Measurements from ENCODE around the gene CCDC102B.
"Not testable (repeated sequence)": the region's sequence is repeated elsewhere in the genome, so short reads cannot be mapped to it uniquely, and the experiment has no call there.

The CCDC102B gene

DNA sequence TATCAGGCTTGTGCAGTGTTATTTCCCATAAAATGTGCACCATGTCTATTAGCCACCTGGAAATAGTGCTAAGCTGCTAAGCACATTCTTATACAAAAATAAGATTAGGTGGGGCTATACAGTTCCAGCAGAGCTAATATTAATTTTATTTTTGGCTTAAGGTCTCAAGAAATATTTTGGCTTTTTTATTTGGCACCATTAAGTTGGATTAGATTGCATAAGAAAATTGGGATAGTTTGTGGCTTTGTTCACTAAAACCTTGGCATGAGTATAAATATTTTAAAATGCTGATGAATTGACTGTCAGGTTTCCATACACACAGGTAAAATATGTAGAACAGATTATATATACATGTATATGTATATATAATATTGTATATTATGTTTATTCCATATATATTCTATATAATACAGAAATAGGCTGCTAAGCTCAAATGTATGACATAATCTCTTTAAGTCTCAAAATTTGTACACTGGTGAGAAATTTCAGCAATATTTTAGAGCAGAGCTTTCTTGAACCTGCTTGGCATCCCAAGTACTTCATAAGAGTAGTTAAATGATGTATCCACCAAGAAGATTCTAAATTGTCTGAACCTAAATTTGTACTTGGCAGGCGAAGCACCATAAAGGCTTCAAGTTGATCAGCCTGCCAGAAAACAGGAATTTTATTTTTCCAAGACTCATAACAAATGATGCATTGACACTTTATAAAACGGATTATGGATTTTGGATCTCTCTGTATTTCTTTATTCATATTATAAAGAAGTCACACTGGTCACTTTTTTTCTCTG lies 32.6 kb downstream of the CCDC102B start:
- no peak for DNase-seq (ENCODE audit: low spot score)

DNA sequence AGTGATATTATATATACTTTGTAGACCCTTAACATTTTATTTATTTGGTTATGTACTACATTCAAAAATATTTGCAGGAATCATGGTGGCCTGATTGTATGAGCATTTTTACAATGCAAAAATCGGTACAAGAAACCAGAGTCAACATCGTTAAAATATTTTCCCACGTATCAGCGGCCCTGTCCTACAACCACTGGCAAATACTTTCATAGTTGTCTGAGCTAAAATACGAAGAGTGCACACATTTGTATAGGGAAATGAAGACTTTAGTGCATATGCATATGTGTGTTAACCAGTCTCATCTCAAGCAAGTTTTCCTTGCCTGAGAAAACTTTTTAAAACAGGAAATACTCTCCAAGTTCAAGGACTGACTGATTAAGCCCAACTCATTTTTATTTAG lies 35.9 kb downstream of the CCDC102B start:
- no peak for DNase-seq (ENCODE audit: low spot score)

DNA sequence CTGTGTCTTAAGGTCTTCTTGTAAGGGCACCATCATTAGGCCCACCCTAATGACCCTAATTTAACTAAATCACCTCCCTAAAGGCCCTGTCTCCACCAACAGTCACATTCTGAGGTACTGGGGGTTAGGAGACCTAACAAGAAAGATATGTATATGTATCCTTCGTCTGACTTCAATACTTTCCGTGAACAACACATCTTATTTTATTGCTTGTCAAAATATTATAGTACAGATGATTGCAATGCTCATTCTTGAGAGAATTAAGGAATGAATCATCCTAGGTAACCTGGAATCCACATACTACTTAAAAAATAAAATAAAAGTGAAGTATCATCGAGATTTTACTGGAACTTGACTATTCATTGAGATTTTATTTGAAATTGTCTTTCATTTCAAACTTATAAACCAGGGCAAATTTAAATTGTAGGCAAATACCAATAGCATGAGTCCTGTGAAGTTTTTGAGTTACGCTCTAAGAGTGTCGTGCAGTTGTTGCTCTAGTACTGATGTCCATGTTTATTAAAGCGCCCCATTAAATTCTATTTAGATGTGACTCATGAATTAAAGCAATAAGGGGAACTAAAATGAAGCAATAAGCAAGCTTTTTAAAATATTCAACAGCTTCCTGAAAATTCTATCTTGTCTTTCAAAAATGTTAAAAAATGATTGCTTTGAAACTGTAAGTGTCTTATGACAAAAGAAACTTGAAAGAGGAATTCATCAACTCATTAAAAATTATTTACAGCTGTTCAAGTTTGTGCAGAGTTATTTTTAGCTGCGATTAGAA lies 40.0 kb downstream of the CCDC102B start:
- no peak for DNase-seq (ENCODE audit: low spot score)

DNA sequence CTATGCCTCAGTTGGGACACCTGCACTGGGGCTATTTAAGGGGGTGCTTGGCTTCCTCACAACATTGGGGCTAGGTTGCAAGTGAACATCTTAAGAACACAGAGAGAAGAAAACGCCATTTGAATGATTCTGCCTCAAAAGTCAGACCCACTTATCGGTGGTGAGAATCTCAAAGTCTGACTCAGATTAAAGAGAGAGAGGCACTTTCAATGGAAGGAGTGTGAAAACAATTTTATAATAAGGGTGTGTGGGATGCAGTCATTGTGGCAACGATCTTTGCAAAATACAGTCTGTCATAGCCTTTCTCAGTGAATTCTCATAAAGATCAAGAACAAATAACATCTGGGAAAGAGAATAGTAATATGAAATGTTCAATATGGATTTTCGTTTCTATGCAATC lies 41.8 kb downstream of the CCDC102B start:
- DNase-seq (ENCODE audit: low spot score) = peak; percentile 14

DNA sequence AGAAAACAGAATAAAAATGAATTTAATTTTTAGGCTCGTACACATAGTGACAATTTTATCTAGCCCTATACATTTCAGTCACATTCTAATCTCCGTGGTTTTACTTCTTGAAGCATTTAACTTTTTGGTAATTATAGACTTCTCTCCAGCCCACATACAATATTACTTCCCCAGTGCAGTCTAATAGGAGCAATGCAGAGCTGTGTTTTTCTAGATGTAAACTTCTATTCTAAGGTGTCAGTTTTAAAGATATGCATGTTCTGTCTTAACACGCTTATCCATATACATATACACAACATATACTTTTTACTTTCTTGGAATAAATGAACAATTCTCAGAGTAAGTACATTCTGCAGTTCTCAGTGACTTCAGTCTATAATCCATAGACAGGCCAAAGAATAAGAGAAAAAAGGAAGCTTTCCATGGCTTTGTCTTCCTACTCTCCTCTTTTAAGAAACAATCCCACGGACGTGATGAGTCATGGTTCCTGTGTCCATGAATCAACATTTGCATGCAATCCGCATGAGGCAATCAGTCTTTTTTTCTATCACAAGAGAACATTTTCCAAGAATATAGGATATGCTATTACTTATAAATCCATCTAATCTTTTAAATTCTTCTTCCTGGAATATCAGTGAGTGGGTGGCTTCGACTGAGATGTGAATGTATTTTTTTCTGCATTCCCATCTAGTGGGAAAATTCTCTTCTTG lies 42.8 kb downstream of the CCDC102B start:
- DNase-seq (ENCODE audit: low spot score) = peak; percentile 23

DNA sequence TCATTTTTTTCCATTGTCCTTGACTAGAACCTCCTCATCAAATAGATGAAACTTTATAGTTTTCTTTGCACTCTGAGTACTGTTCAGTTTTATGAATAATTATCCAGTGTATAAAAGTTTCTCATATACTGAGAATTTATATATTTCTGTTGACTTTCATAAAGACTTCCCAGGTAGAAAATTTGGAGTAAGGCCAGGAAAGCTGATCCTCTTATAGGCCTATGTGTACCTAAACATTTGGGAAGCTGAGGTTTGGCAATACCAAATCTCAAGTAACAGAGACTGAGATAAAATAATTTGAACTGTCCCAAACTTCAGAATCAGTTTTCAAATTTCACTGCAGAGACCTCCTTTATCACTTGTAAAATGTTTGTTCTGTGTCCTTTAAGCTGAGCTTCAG lies 43.4 kb downstream of the CCDC102B start:
- DNase-seq (ENCODE audit: low spot score) = no peak

DNA sequence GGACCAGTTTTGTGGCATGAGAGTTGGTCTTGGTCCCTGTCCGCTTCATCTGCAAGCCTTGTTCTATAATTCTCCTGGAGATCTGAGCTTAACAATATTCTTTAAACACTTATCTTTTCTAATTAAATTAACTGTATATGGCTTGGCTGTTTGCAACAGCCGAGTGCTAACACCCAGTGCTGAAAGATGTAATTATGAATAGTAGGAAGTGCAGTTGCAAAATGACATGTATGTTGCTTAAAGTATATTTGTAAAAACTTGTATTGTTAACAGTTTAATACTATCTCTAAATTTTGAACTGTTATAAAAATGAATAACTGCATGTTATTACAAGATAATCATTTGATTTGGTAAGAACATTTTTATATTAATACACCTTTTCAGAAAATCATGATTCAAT lies 45.1 kb downstream of the CCDC102B start:
- no peak for DNase-seq (ENCODE audit: low spot score)

DNA sequence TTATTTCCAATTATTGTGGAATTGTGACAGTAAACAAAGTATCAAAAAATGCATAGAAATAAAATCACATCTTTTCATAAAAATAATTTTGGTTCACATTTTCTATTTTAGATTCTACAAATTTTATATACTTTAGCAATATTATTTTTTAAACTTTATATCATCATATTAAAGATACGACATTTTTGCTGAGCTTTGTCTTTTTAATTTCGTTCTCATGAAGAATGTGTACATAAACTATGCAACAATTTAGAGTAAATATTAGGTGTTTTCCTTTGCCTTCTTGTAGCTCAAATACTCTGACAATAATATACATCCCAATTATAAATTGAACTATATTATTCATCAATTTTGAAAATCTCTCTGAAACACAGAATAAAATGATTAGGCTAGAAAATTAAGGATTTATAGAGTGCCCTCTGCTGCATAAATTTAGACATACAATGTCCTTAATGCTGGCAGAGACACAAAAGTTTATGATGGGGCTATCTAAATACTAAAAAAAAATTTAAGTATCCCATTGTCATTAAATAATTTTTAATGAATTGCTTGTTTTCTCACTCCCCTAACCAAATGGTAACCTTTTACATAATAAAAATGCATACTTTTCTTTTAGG lies 45.7 kb downstream of the CCDC102B start:
- DNase-seq (ENCODE audit: low spot score) = no peak

DNA sequence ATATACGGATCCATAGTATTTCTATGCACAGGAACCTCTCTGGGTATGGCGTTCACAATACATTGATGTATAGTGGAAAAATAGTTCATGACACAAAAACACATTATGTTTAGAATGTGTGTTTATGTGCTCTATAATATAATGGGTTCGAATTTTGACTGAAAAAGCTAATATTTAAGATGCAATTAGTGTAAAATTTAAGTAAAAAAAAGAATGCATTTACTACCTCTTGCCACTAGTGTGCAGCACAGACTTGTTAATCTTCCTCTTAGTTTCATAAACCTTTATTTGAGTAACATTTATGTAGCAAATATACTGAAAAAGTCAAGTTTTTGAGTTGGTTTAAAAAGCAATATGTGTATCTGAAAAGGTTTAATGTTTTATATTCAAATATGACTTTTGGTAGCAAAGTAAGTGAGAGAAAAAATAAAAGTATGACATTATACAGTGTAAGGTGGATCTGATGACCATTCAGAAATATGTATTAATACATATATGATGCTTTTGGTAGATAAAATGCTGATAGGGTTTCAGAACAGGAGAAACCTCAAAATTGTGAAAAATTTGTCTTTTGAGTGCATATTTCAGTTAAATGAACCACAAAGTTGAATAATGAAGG lies 49.4 kb downstream of the CCDC102B start:
- peak; percentile 17 for DNase-seq (ENCODE audit: low spot score)

DNA sequence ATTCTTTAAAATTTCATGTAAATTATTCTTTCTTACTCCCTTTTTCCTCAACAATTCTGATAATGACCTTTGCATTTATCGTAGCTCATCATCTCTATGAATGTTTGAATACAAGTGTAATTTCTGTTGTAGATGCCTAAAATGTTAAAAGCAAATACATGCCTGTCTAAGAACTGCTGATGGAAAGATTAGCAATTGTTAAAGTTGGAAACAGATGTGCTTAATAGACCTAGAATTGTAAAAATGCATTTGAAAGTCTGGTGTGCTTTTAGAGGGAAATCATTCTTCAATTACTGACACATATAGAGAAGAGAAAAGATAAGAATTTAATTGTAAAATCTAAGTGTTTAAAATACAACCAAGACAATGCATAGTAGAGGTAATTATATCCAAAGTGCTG lies 50.4 kb downstream of the CCDC102B start:
- DNase-seq (ENCODE audit: low spot score) = no peak

DNA sequence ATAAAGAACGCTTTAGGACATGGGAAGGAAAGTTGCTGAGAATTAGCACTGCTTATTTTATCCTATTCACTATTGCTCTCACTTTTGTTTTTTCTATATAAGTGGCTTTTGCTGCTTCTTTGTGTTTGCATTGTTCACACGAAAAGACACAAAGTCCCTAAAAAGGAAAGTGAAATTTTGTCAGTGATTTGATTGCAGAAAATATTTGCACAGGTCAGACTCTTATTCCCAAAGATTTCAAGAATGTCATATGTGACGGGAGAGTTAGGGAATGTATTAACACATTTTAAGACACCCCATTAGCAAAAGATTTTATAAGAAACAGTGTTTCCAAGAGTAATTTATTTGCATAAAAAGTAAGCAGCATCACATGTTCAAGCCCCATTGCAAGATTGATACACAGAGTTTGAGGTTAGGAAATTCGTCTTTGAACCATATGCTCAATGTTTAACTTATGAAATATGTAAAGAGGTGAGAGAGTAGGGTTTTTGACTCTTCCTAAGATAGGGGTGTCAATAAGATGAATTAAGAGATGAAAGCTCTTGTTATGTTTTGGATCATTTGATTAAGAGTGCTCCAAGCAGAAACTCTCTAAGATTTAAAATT lies 57.0 kb downstream of the CCDC102B start:
- no peak for DNase-seq (ENCODE audit: low spot score)

DNA sequence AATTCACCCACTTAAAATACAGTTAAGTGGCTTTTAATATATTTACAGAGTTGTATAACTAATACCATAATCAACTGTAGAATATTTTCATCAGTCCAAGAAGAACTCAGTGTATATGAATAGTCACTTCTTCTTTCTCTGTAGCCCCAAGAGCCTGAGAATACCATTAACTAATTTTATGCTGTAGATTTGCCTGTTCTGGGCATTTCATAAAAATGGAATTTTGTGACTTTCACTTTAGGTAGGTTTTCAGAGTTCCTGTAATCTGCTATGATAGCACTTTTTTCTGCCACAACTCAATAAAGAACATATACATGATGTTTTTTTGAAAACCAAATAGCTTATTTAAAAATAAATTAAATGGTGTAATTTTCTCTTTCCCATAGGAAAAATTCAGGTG lies 57.6 kb downstream of the CCDC102B start:
- DNase-seq (ENCODE audit: low spot score) = no peak

DNA sequence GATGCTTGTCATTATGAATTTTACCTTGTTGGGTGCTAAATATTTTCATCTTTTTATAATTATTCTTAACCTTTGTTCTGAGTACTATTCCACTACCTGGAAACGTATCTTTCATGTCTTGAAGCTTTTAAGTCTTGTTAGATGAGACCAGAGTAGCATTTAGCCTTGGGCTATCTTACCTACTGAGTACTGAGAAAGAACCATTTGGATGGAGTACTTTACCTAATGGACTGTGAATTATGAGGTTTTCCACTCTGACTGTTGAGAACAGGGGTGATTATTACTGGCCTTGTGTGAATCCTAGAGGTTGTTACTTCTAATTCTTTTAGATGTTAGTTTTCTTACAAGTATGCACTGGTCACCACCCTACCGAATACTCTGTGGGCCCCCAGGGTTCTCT lies 63.5 kb downstream of the CCDC102B start:
- DNase-seq (ENCODE audit: low spot score) = no peak

DNA sequence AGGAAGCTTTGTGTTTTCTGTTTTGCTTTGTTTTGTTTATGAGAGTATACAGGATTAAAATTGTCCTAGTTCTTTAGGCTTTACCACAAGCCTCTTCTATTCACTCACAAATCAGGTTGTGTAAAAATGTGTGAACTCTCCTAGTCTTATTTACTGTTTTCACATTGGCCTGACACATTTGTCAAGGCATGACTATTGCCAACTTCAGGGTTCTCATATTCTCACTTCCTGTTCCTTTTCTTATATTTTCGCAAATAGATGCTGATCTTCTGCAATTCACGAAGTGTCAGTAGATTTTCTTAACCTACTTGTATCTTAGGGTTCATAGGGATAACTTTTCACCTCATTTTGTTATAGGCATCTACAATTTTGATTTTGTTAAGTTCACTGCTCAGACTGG lies 67.1 kb downstream of the CCDC102B start:
- DNase-seq (ENCODE audit: low spot score) = no peak

DNA sequence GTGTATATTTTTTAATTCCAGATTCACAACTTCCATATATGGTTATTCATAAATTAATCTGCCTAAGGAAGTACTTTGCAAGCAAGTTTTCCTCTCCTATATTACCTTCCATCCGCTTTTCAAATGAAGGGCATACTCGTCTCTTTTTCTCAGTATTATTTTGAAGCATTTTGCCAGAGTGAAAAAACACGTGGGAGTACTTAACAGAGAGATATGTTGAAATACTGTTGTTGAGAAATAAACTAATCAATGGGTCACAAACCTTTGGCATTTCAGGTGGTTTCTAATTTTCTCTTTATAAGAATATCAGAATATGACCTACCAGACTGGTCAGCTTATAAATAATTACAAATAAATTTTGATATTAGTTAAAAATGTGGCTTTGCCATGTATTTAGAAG lies 67.6 kb downstream of the CCDC102B start:
- no peak for DNase-seq (ENCODE audit: low spot score)

DNA sequence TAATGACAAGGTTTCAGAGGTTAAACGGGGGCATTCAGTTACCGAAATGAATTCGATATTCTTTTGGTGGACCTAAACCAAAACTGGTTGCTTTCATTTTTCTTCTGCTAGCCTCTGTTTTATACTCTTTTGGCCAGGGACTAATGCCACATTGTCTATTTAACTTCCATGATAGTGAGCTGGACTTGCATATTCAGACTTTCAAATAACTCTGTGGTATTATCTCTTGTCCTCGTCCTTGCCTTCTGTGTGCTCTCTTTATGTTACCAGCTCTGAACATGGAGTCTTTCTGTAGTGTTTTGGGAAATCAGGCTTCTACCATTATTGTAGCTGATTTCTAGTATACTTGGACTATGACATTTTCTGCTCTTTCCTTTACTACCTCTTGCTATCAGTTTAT lies 75.1 kb downstream of the CCDC102B start:
- DNase-seq (ENCODE audit: low spot score) = no peak

DNA sequence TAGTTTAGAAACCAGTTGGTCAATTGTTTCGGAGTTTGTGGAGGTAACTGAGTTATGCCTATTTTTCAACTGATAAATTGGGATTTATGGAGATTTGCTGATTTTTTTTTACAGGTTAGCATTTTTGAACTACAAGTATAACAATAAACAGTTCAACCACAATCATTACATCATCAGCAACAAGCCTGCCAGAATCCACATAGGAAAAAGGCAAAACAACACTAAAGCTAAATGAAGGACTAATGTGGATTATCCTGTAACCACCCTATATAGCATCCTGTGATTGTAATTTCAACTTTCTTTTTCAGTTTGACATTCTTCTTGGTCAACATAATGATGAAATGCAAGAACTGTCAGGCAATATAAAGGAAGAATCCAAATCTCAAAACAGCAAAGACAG lies 76.5 kb downstream of the CCDC102B start:
- DNase-seq (ENCODE audit: low spot score) = no peak

DNA sequence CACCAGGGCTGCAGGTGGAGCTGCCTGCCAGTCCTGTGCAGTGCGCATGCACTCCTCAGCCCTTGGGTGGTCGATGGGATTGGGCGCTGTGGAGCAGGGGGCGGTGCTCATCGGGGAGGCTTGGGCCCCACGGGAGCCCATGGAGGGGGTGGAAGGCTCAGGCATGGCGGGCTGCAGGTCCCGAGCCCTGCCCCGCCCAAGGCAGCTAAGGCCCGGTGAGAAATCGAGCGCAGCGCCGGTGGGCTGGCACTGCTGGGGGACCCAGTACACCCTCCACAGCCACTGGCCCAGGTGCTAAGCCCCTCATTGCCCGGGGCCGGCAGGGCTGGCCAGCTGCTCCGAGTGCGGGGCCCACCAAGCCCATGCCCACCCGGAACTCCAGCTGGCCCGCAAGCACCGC lies 82.1 kb downstream of the CCDC102B start:
- DNase-seq (ENCODE audit: low spot score) = not testable (repeated sequence)

DNA sequence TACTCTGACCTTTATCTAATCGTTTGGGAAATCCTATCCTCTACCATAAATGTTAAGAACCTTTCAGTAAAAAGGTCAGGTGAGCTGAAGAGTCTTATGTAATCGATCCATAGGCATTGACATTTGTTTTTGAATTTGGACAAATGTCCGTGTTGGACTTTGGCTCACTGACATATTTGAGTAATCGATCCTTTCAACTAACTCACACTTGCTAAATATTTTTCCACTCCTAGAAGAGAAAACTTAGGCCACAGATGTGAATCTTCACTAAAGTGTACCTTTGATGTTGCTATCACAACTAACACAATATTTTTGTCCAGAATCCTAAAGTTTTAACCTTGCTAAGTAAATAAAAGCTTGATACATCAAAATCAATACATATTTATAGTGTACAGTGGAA lies 89.5 kb downstream of the CCDC102B start:
- no peak for DNase-seq (ENCODE audit: low spot score)

DNA sequence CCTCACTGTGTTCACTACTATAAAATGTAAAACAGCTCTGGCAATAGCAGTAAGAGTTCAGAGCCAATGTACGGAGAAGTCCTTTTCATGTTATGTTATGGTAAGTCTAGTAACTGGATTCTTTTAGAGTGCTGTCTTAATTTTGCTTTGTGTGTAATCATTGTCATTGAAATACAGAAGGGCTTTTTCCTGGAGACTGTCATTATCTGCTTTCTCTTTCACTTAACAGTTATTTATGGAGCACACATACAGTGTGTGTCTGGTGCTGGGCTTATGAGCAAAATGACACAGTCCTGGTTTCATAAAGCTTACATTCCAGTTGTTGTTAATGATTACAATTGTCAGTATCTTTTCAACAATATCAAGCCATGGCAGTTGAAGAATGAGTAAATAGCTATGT lies 95.5 kb downstream of the CCDC102B start:
- no peak for DNase-seq (ENCODE audit: low spot score)

DNA sequence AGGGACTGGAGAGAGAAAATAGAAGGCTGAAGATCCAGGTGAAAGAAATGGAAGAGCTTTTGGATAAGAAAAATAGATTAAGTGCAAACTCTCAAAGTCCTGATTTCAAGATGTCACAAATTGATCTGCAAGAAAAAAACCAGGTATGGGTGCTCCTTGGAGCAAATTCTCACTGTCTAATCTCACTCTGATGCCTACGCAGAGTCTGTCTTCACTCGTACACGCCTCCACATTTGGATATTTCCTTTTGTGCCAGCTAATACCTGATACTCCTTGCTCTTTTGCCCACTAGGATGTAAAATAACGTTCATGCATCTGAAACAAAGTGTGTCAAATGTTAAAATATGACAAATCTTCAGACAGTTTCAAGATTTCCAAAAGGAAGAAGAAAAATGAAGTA lies 99.4 kb downstream of the CCDC102B start:
- no peak for DNase-seq (ENCODE audit: low spot score)

DNA sequence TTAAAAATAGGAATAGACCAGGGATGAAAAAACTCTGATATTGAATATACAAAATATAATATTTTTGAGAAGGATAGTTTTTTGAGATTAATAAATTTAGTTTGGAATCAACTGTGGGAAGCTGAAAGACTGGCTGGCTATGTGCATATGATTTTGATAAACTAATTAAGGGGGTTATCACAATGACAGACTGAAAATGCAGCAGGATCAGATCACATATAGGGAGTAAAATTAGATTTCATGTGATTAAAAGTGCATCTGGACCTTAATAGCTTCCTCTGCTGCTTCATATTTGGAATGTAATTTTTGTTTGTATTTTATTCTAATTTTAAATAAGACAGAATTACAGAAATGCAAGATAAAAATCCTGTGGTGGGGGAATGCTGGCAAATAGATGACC lies 111.7 kb downstream of the CCDC102B start:
- no peak for DNase-seq (ENCODE audit: low spot score)

Measured in Ammon's horn (tissue), 1 donor.